NCI-H146 (cell line): ENCODE measurements around the gene CMTM7.
"Not testable (repeated sequence)": the region's sequence is repeated elsewhere in the genome, so short reads cannot be mapped to it uniquely, and the experiment has no call there.

Source experiments
- DNase-seq: peaks from one replicate; lab custom pipeline; 2025; lab: John Stamatoyannopoulos, UW

Gene CMTM7

GRCh38 chr3:32460031-32460749, 68.5 kb downstream of the CMTM7 start:
- DNase-seq, result peak; percentile 89

GRCh38 chr3:32460817-32461496, 69.3 kb downstream of the CMTM7 start:
- not testable (repeated sequence) for DNase-seq

GRCh38 chr3:32462191-32462986, 70.7 kb downstream of the CMTM7 start:
- not testable (repeated sequence) for DNase-seq

- not testable (repeated sequence) for DNase-seq
Measured at GRCh38 chr3:32463415-32463814, 71.8 kb downstream of the CMTM7 start.

GRCh38 chr3:32464726-32465125, 73.1 kb downstream of the CMTM7 start:
- not testable (repeated sequence) for DNase-seq

- DNase-seq, result not testable (repeated sequence)
Measured at GRCh38 chr3:32466808-32467207, 75.2 kb downstream of the CMTM7 start.

- peak; percentile 82 for DNase-seq
Measured at GRCh38 chr3:32467333-32468070, 75.8 kb downstream of the CMTM7 start.

- DNase-seq, result no peak
Measured at GRCh38 chr3:32469151-32469874, 77.7 kb downstream of the CMTM7 start.

- DNase-seq, result no peak
Measured at GRCh38 chr3:32470362-32470761, 78.7 kb downstream of the CMTM7 start.

- DNase-seq, result no peak
Measured at GRCh38 chr3:32471246-32471645, 79.6 kb downstream of the CMTM7 start.

- DNase-seq, result not testable (repeated sequence)
Measured at GRCh38 chr3:32472151-32472550, 80.5 kb downstream of the CMTM7 start.

GRCh38 chr3:32474201-32474600, 82.5 kb downstream of the CMTM7 start:
- no peak for DNase-seq

- no peak for DNase-seq
Measured at GRCh38 chr3:32480604-32481003, 89.0 kb downstream of the CMTM7 start.

GRCh38 chr3:32481791-32482631, 90.4 kb downstream of the CMTM7 start:
- DNase-seq, result no peak

- DNase-seq, result no peak
Measured at GRCh38 chr3:32482693-32483092, 91.0 kb downstream of the CMTM7 start.

- no peak for DNase-seq
Measured at GRCh38 chr3:32483772-32484171, 92.1 kb downstream of the CMTM7 start.

GRCh38 chr3:32484436-32484835, 92.8 kb downstream of the CMTM7 start:
- no peak for DNase-seq

GRCh38 chr3:32487781-32488473, 96.3 kb downstream of the CMTM7 start:
- no peak for DNase-seq

GRCh38 chr3:32488474-32489008, 96.9 kb downstream of the CMTM7 start:
- DNase-seq, result no peak
